Testis (tissue), 3 donors: Measurements from ENCODE around the gene OLFM1. TPM values are rescaled to one million over a fixed set of nuclear protein-coding genes. Genes with fewer than 3 reads are reported as not detected.

Experiments
- DNase-seq: peaks from one replicate; pipeline ENCODE4 v3.0.0-alpha.2; 2019
- H3K27ac ChIP-seq, 2 donors: fragments of 200-600 bp; sonication (generic); one replicate each; pipeline ENCODE4 v1.5.1; 2019
- H3K27me3 ChIP-seq: fragments of 200-600 bp; sonication (generic); one replicate; pipeline ENCODE4 v1.5.1; 2019
- H3K36me3 ChIP-seq: fragments of 200-600 bp; sonication (generic); one replicate; pipeline ENCODE4 v1.5.1; 2017; ENCODE audit warnings: low read depth; ENCODE audit errors: missing control alignments
- H3K4me1 ChIP-seq: fragments of 200-600 bp; sonication (generic); one replicate; pipeline ENCODE4 v1.5.1; 2019
- H3K4me3 ChIP-seq, 2 donors: fragments of 200-600 bp; sonication (generic); one replicate each; pipeline ENCODE4 v1.5.1; 2017 to 2019
- H3K9me3 ChIP-seq: fragments of 200-600 bp; sonication (generic); one replicate; pipeline ENCODE4 v1.5.1; 2017
- POLR2A ChIP-seq: fragments of 450-650 bp; IDR thresholded peaks from one replicate; pipeline ENCODE4 v1.6.1; 2017; ENCODE audit warnings: antibody characterized with exemption, mild to moderate bottlenecking, moderate library complexity
- WGBS, 2 donors: methylation state at CpG; one replicate each; pipeline ENCODE4 v1.1.5; 2018; 5-methylcytosine and 5-hydroxymethylcytosine counted together
- intact Hi-C: fragments of 100-400 bp; cut with DNase I; formaldehyde crosslinking; loops from one replicate; pipeline ENCODE4 v1.15.1; 2023; ENCODE audit warnings: low total_unique reads
- polyA plus RNA-seq: library from polyadenylated mRNA; stranded (reverse); fragments of 350-450 nt; fragmentation: Illumina TruSeq; extraction: RNeasy Lipid Tissue Mini Kit (QIAGEN cat#74804); gene quantifications from one replicate; pipeline ENCODE4 v1.2.3, GENCODE V29; 2014; ENCODE audit warnings: low read depth, low replicate concordance; ENCODE audit not compliant: insufficient read depth
- total RNA-seq, 2 donors: library from RNA; depleted of rRNA; stranded (reverse); fragments of >200 nt; gene quantifications; one replicate each; pipeline ENCODE4 v1.2.3, GENCODE V29; 2016
- TF ChIP-seq, protein P1 (sequence below), 3 experiments: fragments of 450-650 bp in 2 of 3; fragments of 200-600 bp in 1 of 3; sonication (generic) in 1 of 3; IDR thresholded peaks; one replicate each; pipeline ENCODE4 v1.5.1; 2016 to 2019; ENCODE audit warnings: antibody characterized with exemption in 3 of 3, mild to moderate bottlenecking in 2 of 3, moderate library complexity in 1 of 3

OLFM1 gene
- total and polyA plus RNA-seq, 3 donors from 2014 or later = 13.9 to 24.4 (median 16.0) TPM

GRCh38 chr9:135154050-135154615 is 66.7 kb downstream of the OLFM1 start:
- Histone ChIP-seq H3K27me3 (no peaks in the 10 kb centered on the region), H3K36me3 (no peaks in the 10 kb centered on the region), H3K27ac (no peak overlapping the region), H3K4me3 (no peak overlapping the region), H3K4me1 (no peaks in the 10 kb centered on the region), H3K9me3 (no peaks in the 10 kb centered on the region)
- DNase-seq = no peak
- intact Hi-C loops = no loop called here
- TF ChIP-seq, protein P1, sequence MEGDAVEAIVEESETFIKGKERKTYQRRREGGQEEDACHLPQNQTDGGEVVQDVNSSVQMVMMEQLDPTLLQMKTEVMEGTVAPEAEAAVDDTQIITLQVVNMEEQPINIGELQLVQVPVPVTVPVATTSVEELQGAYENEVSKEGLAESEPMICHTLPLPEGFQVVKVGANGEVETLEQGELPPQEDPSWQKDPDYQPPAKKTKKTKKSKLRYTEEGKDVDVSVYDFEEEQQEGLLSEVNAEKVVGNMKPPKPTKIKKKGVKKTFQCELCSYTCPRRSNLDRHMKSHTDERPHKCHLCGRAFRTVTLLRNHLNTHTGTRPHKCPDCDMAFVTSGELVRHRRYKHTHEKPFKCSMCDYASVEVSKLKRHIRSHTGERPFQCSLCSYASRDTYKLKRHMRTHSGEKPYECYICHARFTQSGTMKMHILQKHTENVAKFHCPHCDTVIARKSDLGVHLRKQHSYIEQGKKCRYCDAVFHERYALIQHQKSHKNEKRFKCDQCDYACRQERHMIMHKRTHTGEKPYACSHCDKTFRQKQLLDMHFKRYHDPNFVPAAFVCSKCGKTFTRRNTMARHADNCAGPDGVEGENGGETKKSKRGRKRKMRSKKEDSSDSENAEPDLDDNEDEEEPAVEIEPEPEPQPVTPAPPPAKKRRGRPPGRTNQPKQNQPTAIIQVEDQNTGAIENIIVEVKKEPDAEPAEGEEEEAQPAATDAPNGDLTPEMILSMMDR (IDR thresholded peaks at IDR 0.05) = no peak
- TF ChIP-seq POLR2A = no peak
- 64 to 70% methylated on average over 11 of the region's 11 CpGs for WGBS, 2 donors

DNA sequence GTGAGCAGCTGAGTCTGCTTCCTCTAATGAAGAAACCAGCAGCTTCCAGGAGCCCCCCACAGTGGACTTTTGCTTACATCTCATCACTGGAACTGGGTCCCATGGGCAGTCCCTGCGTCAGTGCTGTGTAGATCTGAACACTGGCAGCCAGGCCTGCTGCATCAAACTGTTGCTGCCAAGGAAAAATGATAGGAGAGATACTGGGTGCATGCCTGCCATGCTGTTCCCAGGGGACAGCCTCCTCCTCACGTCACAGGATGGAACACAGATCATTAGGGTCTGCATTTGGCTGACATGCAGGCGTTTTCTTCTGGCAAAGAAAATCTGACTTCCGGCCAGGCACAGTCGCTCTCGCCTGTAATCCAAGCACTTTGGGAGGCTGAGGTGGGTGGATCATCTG is 67.9 kb downstream of the OLFM1 start:
- H3K27me3 ChIP-seq = no peaks in the 10 kb centered on the region
- WGBS, 2 donors = 71 to 85% methylated on average over 6 of the region's 6 CpGs
- H3K36me3 ChIP-seq = no peaks in the 10 kb centered on the region
- intact Hi-C loops = no loop called here
- H3K27ac ChIP-seq = no peak overlapping the region
- no peaks in the 10 kb centered on the region for H3K9me3 ChIP-seq
- no peak for TF ChIP-seq POLR2A
- TF ChIP-seq, protein P1 (IDR thresholded peaks at IDR 0.05) = no peak
- H3K4me1 ChIP-seq = no peaks in the 10 kb centered on the region
- no peak for DNase-seq
- H3K4me3 ChIP-seq = no peak overlapping the region

GRCh38 chr9:135156525-135157510 is 69.3 kb downstream of the OLFM1 start:
- TF ChIP-seq POLR2A = no peak
- TF ChIP-seq, protein P1 (IDR thresholded peaks at IDR 0.05) = no peak
- H3K4me1 ChIP-seq = no peaks in the 10 kb centered on the region
- no peaks in the 10 kb centered on the region for H3K27me3 ChIP-seq
- no peak overlapping the region for H3K4me3 ChIP-seq
- no peak overlapping the region for H3K27ac ChIP-seq
- intact Hi-C loops = no loop called here
- H3K9me3 ChIP-seq = no peaks in the 10 kb centered on the region
- WGBS, 2 donors = 18 to 25% methylated on average over 14 to 20 of the region's 20 CpGs
- DNase-seq = peak; percentile 76
- no peaks in the 10 kb centered on the region for H3K36me3 ChIP-seq

DNA sequence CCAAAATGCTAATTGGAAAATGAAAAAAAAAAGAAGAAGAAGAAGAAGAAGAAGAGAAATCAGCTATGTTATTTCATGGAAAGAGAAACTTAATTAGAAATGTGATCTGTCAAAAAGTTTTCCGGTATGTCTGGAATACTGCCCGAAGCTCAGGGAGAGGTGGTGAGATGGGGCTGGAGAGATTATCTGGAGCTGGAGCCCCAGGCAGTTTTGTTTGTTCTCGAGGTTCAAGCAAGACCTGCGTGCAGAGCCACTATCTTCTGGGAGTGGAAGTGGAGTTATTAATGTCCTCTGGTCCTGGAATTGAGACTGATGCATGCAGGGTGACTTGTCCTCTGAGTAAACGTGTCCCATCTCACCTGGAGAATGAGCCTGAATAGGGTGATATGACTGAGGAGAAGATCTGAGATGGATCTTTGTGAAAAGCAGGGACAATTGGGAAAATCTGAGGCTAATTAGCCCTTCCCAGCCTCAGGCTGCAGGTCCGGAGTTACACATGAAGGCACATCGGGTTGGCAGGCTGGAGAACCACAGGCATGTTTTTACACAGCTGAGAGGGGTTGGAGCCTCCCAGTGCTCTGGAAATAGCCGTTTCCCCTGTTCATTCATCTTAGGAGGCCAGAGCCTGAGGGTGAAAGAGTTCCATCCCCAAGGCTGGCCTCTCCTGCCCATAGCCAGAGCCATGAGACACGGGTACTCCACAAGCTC is 70.5 kb downstream of the OLFM1 start:
- H3K4me3 ChIP-seq = no peak overlapping the region
- no peak for TF ChIP-seq POLR2A
- TF ChIP-seq, protein P1 (IDR thresholded peaks at IDR 0.05) = no peak
- WGBS, 2 donors = 79 to 83% methylated on average over 9 of the region's 9 CpGs
- DNase-seq = no peak
- no peaks in the 10 kb centered on the region for H3K27me3 ChIP-seq
- no peak overlapping the region for H3K27ac ChIP-seq
- no peaks in the 10 kb centered on the region for H3K9me3 ChIP-seq
- no peaks in the 10 kb centered on the region for H3K36me3 ChIP-seq
- intact Hi-C loops = no loop called here
- H3K4me1 ChIP-seq = no peaks in the 10 kb centered on the region
